ENCODE results near the gene ZNF365.

ZNF365 gene

DNA sequence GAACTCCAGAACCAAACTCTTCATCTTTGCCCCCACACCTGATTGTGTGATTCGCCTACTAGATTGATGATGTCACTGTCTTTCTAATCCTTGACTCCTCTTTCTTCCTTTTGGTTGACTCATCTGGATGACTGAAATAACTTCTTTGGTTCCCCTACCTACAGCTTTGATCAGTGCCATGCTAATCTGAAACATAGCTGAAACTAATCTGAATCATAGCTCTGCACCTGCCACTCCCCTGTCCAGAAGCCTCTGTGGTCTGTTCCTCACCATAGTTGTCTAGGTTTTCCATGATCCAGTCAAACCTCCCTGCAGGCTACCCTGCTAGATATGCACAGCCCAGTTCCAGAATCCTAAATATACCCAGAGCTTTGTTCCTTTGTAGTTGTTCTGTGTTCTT is 51.9 kb downstream of the ZNF365 start:
- no peak for DNase-seq

GRCh38 chr10:62426600-62426999 is 52.4 kb downstream of the ZNF365 start:
- no peak for DNase-seq

- no peak for DNase-seq
Measured at GRCh38 chr10:62430881-62431280, 56.7 kb downstream of the ZNF365 start.

GRCh38 chr10:62433181-62433692 is 59.1 kb downstream of the ZNF365 start:
- no peak for DNase-seq

- DNase-seq = no peak
Measured at GRCh38 chr10:62433901-62434300, 59.7 kb downstream of the ZNF365 start.

DNA sequence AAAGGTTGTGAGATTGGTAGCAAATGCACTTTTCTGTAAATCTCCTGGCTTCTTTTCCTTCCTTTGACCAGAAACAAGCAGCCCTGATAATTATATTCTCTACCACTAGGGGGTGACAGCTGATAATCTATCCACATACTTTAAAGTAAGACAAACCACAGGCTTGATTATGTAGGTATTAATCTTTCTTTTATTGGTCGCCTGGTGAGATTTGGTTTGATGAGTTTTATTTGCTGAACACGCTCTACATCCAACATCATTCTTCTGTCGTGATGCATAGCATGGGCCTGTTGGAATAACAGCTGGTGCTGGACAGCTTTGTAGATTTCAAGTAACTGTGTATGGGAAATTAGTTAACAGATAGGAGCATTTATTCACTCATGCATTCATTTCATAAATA is 63.5 kb downstream of the ZNF365 start:
- DNase-seq = peak; percentile 74

GRCh38 chr10:62442006-62442405 is 67.8 kb downstream of the ZNF365 start:
- no peak for DNase-seq

GRCh38 chr10:62442894-62443669 is 68.9 kb downstream of the ZNF365 start:
- no peak for DNase-seq

GRCh38 chr10:62443866-62444265 is 69.7 kb downstream of the ZNF365 start:
- no peak for DNase-seq

DNA sequence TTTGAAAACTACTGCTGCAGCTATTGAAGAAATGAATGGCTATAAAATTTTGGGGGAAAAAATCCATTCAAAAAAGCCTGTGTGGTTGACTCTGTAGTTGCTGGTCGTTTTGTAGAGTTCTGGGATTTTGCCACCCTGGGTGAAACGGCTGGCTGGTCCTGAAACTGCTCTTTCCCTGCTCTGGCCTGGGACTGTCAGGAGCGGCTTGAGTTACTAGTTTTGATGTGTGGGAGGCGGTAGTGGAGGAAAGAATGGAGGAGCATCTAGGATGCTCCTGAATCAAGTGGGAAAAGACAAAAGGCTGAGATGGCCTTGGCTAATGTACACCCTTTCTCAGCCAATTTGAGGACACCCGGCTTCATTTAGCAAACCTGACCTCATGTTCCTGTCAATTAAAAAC is 72.5 kb downstream of the ZNF365 start:
- no peak for DNase-seq

DNA sequence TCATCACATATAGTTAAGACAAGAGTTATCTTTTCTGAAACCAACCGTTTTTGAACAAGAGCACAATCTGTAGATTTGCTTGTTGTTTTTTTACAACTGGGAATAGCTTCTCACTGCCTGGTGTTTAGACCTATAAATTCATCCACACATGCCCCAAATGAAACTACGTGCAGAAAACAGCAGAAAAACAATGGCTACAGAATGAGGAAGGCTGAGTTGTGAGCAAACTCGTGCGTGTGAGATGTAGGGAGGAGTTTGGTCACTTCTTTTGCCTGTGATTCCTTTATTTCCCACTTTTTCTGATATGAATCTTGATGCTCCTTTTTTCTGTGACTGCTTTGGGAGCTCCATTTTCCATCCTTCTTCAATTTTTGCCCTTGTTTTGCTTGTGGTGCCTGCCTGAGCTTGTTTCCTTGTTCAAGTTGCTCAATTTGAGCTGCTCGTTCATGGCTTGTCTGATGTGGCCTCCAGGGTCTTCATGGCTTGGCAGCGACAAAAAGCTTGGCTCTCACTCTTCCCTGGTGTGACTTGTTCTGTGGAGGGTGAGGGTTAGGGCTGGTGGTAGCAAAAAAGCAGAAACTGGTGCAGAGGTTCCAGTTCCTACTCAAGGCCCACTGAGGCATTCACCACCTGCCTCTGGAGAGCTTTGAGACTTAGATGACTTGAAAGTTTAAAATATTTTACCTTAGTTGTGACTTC is 76.9 kb downstream of the ZNF365 start:
- no peak for DNase-seq

DNA sequence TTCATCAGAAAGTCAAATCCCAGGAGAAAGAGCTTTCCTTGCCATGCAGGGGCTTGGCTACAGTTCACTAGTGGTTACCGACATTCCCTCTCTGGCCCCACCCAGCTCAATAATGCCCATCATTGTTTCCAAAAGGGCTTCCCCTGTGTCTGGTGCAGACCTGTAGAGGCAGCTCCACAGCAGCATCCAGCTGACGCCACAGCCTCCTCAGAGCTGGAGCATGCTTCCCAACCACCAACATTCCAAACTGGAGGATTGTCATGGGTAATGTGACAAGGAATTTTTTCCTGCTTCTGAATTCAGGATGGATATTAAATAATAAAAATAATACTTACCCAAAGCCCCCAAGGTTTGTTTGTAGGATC is 77.4 kb downstream of the ZNF365 start:
- DNase-seq = no peak

Measured in CD4-positive, alpha-beta T cell treated with Interleukin-17A for 1 hour (primary cell).